K562 (cell line): ENCODE measurements around the gene DCAF4. TPM values are rescaled to one million over a fixed set of nuclear protein-coding genes. Genes with fewer than 3 reads are reported as not detected.
A peak's percentile ranks its signal among the peaks of the same experiment; 100 is the strongest.

Source experiments
- CBX8 ChIP-seq: fragments of 200-600 bp; sonication (generic); IDR thresholded peaks from 2 replicates; pipeline ENCODE4 v1.6.1; 2012; ENCODE audit warnings: borderline replicate concordance, mixed run types, low read depth, mild to moderate bottlenecking, moderate library complexity, mixed read lengths, low read length, control low read depth, inconsistent platforms; ENCODE audit not compliant: poor library complexity, severe bottlenecking; ENCODE audit errors: extremely low read depth
- GABPB2 ChIP-seq: fragments of 250-450 bp; sonication (Bioruptor Pico); conservative IDR thresholded peaks from 2 replicates; pipeline ENCODE4 v1.5.1; 2021; ENCODE audit warnings: mild to moderate bottlenecking
- HDAC2 ChIP-seq: fragments of 450-650 bp; IDR thresholded peaks from 2 replicates; pipeline ENCODE4 v1.6.1; 2016; ENCODE audit warnings: mild to moderate bottlenecking
- JUND ChIP-seq, 2 experiments: IDR thresholded peaks; 2 replicates in 1 of 2; 3 replicates in 1 of 2; pipeline ENCODE4 v1.6.1; 2011; ENCODE audit warnings: borderline replicate concordance in 2 of 2, low read depth in 2 of 2, low read length in 2 of 2, improper control_type of control experiment in 1 of 2, missing biosample characterization in 1 of 2, missing genetic modification characterization in 1 of 2, missing genetic modification reagents in 1 of 2
- MTA3 ChIP-seq: fragments of 450-650 bp; formaldehyde crosslinking; IDR thresholded peaks from 2 replicates; pipeline ENCODE4 v1.6.1; 2017; ENCODE audit warnings: mild to moderate bottlenecking, borderline replicate concordance
- NR1H2 ChIP-seq: sonication (generic); formaldehyde crosslinking; IDR thresholded peaks from 2 replicates; pipeline ENCODE4 v1.4.0; 2020; ENCODE audit warnings: mild to moderate bottlenecking, missing genetic modification reagents
- RBM14 ChIP-seq: fragments of 200-400 bp; formaldehyde crosslinking; IDR thresholded peaks from 2 replicates; pipeline ENCODE4 v1.6.1; 2018; ENCODE audit warnings: low read depth, mild to moderate bottlenecking, low read length, moderate library complexity, borderline replicate concordance; ENCODE audit not compliant: insufficient read depth
- RFX7 ChIP-seq: fragments of 250-450 bp; sonication (Bioruptor Pico); IDR thresholded peaks from 2 replicates; pipeline ENCODE4 v1.5.1; 2021; ENCODE audit warnings: mild to moderate bottlenecking
- SMARCC2 ChIP-seq: fragments of 450-650 bp; IDR thresholded peaks from 2 replicates; pipeline ENCODE4 v1.6.1; 2017; ENCODE audit warnings: antibody characterized with exemption, moderate library complexity, mild to moderate bottlenecking, low read depth
- SRF ChIP-seq, 2 experiments: fragments of 250-450, 450-650 bp in 1 of 2; sonication (Bioruptor Pico) in 1 of 2; sonication (generic) in 1 of 2; formaldehyde crosslinking; IDR thresholded peaks; 2 replicates each; pipeline versions ENCODE4 v1.5.0 to v1.5.1; 2020 to 2022; ENCODE audit warnings: mild to moderate bottlenecking in 1 of 2, missing genetic modification reagents in 1 of 2
- TGIF2 ChIP-seq: sonication (generic); formaldehyde crosslinking; IDR thresholded peaks from 2 replicates; pipeline ENCODE4 v1.8.1; 2022; ENCODE audit warnings: mild to moderate bottlenecking, missing genetic modification reagents, moderate library complexity
- ZKSCAN3 ChIP-seq: fragments of 250-450 bp; sonication (Bioruptor Pico); IDR thresholded peaks from 2 replicates; pipeline ENCODE4 v1.4.0; 2020
- ZNF134 ChIP-seq: fragments of 250-450 bp; sonication (Bioruptor Pico); conservative IDR thresholded peaks from 2 replicates; pipeline ENCODE4 v1.4.0; 2020
- polyA plus RNA-seq, 8 experiments: library from polyadenylated mRNA; depleted of rRNA in 4 of 8; stranded (reverse) in 5 of 8; unstranded in 3 of 8; fragments of >200 nt; fragmentation: Nextera tagmentation in 2 of 8; fragmentation: Illumina TruSeq in 1 of 8; extraction: Ambion mirVana in 2 of 8; extraction: Trizol in 1 of 8; gene quantifications; 2 replicates each; pipeline versions ENCODE4 v1.2.1 to v1.2.3, GENCODE V29; 2011 to 2014; ENCODE audit warnings: inconsistent platforms in 1 of 8, missing spikeins in 1 of 8
- total RNA-seq, 7 experiments: library from RNA; depleted of rRNA in 6 of 7; stranded (reverse); fragments of >200 nt in 6 of 7; fragmentation: Illumina TruSeq in 2 of 7; extraction: Trizol in 2 of 7; gene quantifications; 2 replicates each; pipeline versions ENCODE4 v1.2.1 to v1.2.3, GENCODE V29; 2011 to 2021; ENCODE audit warnings: low replicate concordance in 1 of 7
- TF ChIP-seq, protein P1 (sequence below), 2 experiments: IDR thresholded peaks; 2 replicates each; pipeline ENCODE4 v1.6.1; 2012; ENCODE audit warnings: improper control_type of control experiment in 2 of 2, low read depth in 2 of 2, low read length in 2 of 2, borderline replicate concordance in 1 of 2
- TF ChIP-seq, protein P2 (sequence below): sonication (generic); formaldehyde crosslinking; IDR thresholded peaks from 2 replicates; pipeline ENCODE4 v1.8.0; 2022; ENCODE audit warnings: mild to moderate bottlenecking, missing genetic modification reagents
- TF ChIP-seq, protein P3 (sequence below): sonication (generic); formaldehyde crosslinking; IDR thresholded peaks from 2 replicates; pipeline ENCODE4 v1.4.0; 2020; ENCODE audit warnings: mild to moderate bottlenecking, missing genetic modification reagents
- TF ChIP-seq, protein P4 (sequence below): sonication (generic); formaldehyde crosslinking; IDR thresholded peaks from 2 replicates; pipeline ENCODE4 v1.8.1; 2023; ENCODE audit warnings: mild to moderate bottlenecking, missing genetic modification reagents, moderate library complexity
- TF ChIP-seq, protein P5 (sequence below): fragments of 250-450 bp; sonication (Bioruptor Pico); IDR thresholded peaks from 2 replicates; pipeline ENCODE4 v1.4.0; 2020; ENCODE audit warnings: mild to moderate bottlenecking

Gene DCAF4
- total and polyA plus RNA-seq, 9 of the 15 experiments (the other 6 are each of a cell fraction or from before 2014, with no cell fraction given) = 2.7 to 49.2 (median 22.9) TPM

DNA sequence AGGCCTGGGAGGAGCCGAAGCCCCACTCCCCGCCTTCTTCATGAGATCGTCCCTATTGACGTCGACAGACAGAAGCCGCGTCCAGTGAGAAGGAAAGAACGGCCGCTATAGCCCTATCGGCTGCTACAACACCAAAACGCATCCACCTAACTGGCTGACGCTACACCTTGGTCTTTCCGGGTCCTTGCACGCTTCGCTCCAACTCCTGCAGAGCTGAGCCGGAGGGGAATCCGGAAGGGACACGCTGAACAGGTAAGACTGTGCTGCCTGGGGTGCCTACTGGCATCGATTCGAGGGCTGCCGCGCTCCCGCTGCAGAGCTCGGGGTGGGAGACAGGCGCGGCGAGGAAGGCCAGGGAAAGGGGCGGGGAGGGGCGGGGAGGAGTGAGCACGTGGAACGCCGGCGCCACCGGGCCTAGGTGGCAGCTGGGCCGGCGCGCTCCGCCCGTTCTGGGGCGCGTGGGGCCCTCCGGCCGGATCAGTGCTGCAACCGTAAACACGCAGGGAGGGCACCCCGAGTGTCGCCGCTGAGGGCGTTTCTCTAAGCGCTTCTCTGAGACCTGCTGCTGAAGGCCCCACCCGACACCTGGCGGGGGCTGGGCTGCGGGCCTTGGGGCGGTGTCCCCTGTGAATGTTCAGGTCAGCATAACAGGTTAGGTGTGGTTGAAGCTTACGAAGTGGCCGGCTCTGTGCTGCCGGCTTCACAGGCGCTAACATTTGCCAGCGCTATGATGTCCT is at the start of gene DCAF4 (continued):
- TF ChIP-seq, protein P1, sequence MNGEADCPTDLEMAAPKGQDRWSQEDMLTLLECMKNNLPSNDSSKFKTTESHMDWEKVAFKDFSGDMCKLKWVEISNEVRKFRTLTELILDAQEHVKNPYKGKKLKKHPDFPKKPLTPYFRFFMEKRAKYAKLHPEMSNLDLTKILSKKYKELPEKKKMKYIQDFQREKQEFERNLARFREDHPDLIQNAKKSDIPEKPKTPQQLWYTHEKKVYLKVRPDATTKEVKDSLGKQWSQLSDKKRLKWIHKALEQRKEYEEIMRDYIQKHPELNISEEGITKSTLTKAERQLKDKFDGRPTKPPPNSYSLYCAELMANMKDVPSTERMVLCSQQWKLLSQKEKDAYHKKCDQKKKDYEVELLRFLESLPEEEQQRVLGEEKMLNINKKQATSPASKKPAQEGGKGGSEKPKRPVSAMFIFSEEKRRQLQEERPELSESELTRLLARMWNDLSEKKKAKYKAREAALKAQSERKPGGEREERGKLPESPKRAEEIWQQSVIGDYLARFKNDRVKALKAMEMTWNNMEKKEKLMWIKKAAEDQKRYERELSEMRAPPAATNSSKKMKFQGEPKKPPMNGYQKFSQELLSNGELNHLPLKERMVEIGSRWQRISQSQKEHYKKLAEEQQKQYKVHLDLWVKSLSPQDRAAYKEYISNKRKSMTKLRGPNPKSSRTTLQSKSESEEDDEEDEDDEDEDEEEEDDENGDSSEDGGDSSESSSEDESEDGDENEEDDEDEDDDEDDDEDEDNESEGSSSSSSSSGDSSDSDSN (IDR thresholded peaks at IDR 0.05; ENCODE audit: borderline replicate concordance in 1 of 2, low read depth in 2 of 2, low read length in 2 of 2) = no peak
- TF ChIP-seq HDAC2 (peak; percentile 67; the same call in 1 of the 2 replicates), SMARCC2 (no peak), SRF (CRISPR knock-in tag; IDR thresholded peaks at IDR 0.05) (no peak), GABPB2 (CRISPR knock-in tag) (no peak), RBM14 (no peak), ZNF134 (CRISPR knock-in tag) (no peak), TGIF2 (CRISPR knock-in tag) (0 out of 2 replicates have a peak, but pooled peaks have one; percentile 68), CBX8 (no peak), JUND (IDR thresholded peaks at IDR 0.05; ENCODE audit: borderline replicate concordance, low read depth, low read length) (no peak), JUND (tag; IDR thresholded peaks at IDR 0.05; ENCODE audit: borderline replicate concordance, low read depth, low read length) (no peak), RFX7 (CRISPR knock-in tag) (no peak), MTA3 (no peak), ZKSCAN3 (no peak), NR1H2 (no peak)
- TF ChIP-seq, protein P2, sequence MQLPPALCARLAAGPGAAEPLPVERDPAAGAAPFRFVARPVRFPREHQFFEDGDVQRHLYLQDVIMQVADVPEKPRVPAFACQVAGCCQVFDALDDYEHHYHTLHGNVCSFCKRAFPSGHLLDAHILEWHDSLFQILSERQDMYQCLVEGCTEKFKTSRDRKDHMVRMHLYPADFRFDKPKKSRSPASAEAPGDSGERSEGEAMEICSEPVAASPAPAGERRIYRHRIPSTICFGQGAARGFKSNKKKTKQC (CRISPR knock-in tag) = no peak; the same call in 1 of the 2 replicates
- TF ChIP-seq, protein P3, sequence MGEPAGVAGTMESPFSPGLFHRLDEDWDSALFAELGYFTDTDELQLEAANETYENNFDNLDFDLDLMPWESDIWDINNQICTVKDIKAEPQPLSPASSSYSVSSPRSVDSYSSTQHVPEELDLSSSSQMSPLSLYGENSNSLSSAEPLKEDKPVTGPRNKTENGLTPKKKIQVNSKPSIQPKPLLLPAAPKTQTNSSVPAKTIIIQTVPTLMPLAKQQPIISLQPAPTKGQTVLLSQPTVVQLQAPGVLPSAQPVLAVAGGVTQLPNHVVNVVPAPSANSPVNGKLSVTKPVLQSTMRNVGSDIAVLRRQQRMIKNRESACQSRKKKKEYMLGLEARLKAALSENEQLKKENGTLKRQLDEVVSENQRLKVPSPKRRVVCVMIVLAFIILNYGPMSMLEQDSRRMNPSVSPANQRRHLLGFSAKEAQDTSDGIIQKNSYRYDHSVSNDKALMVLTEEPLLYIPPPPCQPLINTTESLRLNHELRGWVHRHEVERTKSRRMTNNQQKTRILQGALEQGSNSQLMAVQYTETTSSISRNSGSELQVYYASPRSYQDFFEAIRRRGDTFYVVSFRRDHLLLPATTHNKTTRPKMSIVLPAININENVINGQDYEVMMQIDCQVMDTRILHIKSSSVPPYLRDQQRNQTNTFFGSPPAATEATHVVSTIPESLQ (CRISPR knock-in tag) = no peak
- TF ChIP-seq, protein P4, sequence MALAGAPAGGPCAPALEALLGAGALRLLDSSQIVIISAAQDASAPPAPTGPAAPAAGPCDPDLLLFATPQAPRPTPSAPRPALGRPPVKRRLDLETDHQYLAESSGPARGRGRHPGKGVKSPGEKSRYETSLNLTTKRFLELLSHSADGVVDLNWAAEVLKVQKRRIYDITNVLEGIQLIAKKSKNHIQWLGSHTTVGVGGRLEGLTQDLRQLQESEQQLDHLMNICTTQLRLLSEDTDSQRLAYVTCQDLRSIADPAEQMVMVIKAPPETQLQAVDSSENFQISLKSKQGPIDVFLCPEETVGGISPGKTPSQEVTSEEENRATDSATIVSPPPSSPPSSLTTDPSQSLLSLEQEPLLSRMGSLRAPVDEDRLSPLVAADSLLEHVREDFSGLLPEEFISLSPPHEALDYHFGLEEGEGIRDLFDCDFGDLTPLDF (CRISPR knock-in tag) = no peak
- TF ChIP-seq, protein P5, sequence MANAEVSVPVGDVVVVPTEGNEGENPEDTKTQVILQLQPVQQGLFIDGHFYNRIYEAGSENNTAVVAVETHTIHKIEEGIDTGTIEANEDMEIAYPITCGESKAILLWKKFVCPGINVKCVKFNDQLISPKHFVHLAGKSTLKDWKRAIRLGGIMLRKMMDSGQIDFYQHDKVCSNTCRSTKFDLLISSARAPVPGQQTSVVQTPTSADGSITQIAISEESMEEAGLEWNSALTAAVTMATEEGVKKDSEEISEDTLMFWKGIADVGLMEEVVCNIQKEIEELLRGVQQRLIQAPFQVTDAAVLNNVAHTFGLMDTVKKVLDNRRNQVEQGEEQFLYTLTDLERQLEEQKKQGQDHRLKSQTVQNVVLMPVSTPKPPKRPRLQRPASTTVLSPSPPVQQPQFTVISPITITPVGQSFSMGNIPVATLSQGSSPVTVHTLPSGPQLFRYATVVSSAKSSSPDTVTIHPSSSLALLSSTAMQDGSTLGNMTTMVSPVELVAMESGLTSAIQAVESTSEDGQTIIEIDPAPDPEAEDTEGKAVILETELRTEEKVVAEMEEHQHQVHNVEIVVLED (CRISPR knock-in tag) = no peak
